Stimulated activated naive CD8-positive, alpha-beta T cell treated with anti-CD3 and anti-CD28 coated beads, Interleukin-15, Interleukin-2, amounts not matched to agents 100 ng/mL and 50 ng/mL, for 24 hours (primary cell): Measurements from ENCODE around the gene IL19.

Source experiments
- H3K27ac Mint-ChIP-seq: one replicate; pipeline ENCODE4 v1.8.0; 2021; ENCODE audit warnings: mild to moderate bottlenecking, mixed read lengths
- H3K27me3 Mint-ChIP-seq: one replicate; pipeline ENCODE4 v1.8.0; 2021; ENCODE audit warnings: mixed read lengths
- H3K36me3 Mint-ChIP-seq: one replicate; pipeline ENCODE4 v1.8.0; 2021; ENCODE audit warnings: low read depth, mixed read lengths
- H3K4me1 Mint-ChIP-seq: one replicate; pipeline ENCODE4 v1.8.0; 2021; ENCODE audit warnings: low read depth, mixed read lengths
- H3K4me3 Mint-ChIP-seq: one replicate; pipeline ENCODE4 v1.8.0; 2021; ENCODE audit warnings: mild to moderate bottlenecking, mixed read lengths
- H3K9me3 Mint-ChIP-seq: one replicate; pipeline ENCODE4 v1.8.0; 2021; ENCODE audit warnings: mixed read lengths

The IL19 gene

DNA sequence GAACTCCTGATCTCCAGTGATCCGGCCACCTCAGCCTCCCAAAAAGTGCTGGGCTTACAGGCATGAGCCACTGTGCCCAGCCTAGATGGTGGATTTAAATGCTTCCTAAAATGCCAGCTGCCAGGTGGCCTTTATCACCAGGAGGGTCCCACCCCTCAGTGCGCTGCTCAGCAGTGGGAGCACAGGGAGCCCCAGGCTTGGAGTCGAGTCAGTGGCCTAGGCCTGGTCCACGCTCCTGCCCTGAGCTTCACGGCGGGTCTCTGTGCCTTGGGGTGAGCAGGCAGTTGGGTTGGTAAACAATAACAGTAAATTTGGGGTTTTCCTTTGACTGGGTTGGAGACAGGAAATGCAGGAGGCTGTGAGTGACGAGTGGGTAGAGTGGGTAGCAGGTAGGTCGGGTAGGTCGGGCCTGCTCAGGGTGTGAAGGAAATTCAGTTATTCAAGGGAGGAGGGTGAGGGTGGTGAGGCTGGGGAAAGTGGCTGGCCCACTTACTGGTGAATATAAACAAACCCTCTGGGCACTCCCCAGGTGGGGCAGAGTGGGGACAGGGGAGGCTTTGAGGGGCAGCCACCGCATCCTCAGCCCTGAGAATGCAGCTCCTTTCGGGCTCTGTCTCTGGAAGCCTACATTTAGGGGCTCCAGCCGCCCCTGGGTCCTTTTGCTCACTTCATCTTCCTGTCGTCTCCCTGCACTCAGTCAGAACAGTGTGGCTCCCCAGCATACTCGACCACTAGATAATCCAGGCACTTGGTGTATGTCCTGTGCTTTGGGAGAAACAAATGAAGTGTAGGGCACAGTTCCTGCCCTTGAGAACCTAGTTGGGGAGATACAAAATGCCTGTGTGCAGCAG is 33.5 kb upstream of the IL19 start:
- H3K4me3 Mint-ChIP-seq = no peak overlapping the region
- H3K9me3 Mint-ChIP-seq = no peaks in the 10 kb centered on the region
- no peaks in the 10 kb centered on the region for H3K27me3 Mint-ChIP-seq
- H3K4me1 Mint-ChIP-seq = peaks cover 78% of the 10 kb centered on the region
- H3K27ac Mint-ChIP-seq = peak overlapping the region; percentile 94
- peaks cover 19% of the 10 kb centered on the region for H3K36me3 Mint-ChIP-seq

GRCh38 chr1:206737729-206738201 is 32.8 kb upstream of the IL19 start:
- peaks cover 14% of the 10 kb centered on the region for H3K36me3 Mint-ChIP-seq
- peak overlapping the region; percentile 94 for H3K27ac Mint-ChIP-seq
- peak overlapping the region; percentile 47 for H3K4me3 Mint-ChIP-seq
- H3K27me3 Mint-ChIP-seq = no peaks in the 10 kb centered on the region
- H3K4me1 Mint-ChIP-seq = peaks cover 84% of the 10 kb centered on the region
- no peaks in the 10 kb centered on the region for H3K9me3 Mint-ChIP-seq

DNA sequence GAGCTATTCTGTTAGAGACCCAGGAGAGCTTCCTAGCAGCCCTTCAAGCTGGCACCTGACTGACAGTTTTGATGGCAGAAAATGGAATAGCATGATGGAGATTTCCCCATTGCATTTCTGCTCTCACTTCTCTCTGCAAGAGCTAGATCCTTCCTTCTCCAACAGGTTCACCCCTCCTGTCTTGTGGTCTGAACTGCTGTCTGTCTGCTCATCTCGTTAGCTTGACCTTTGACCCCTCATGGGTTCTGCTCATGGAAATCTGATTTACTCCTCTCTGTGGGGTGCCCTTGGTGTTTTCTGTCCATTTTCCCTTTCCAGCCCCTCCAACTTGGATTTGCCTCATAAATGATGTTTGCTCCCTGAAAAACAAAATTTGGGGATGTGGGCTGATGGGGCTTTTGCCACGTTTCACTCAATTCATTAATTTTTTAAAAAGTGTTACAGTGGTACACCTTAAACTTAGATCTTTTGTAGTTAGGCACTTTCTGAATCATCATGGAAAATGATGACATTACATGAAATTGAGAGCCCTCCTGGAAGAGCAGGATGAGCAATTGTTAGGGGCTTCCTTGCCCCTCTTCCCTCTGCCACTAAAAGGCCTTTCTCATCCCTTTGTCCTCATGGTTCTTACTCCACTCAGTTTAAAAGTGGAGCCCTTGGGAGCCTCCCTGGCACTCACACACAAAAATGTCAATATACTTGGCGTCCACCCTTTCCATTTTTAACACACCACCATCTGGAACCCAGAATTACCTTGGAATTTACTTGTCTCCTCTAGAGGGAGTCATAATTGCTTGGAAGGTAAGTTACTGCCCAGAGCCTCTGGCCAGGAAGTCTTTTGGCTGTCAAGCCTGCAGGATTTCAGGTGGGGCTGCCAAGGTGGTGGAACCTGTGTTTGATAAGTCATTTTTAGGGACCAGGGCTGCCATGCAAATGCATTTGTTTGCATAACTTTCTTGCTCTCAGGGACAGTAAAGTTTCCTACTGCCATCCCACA is 31.9 kb upstream of the IL19 start:
- peaks cover 93% of the 10 kb centered on the region for H3K4me1 Mint-ChIP-seq
- H3K27me3 Mint-ChIP-seq = no peaks in the 10 kb centered on the region
- peak overlapping the region; percentile 66 for H3K4me3 Mint-ChIP-seq
- H3K36me3 Mint-ChIP-seq = peaks cover 10% of the 10 kb centered on the region
- peak overlapping the region; percentile 96 for H3K27ac Mint-ChIP-seq
- no peaks in the 10 kb centered on the region for H3K9me3 Mint-ChIP-seq

- Mint-ChIP-seq H3K4me1 (peaks cover 96% of the 10 kb centered on the region), H3K27ac (peak overlapping the region; percentile 96), H3K36me3 (peaks cover 6% of the 10 kb centered on the region), H3K27me3 (no peaks in the 10 kb centered on the region), H3K9me3 (no peaks in the 10 kb centered on the region), H3K4me3 (peak overlapping the region; percentile 66)
Observed at GRCh38 chr1:206739411-206740076, 31.0 kb upstream of the IL19 start.

- peaks cover 94% of the 10 kb centered on the region for H3K4me1 Mint-ChIP-seq
- no peak overlapping the region for H3K4me3 Mint-ChIP-seq
- H3K9me3 Mint-ChIP-seq = no peaks in the 10 kb centered on the region
- H3K27ac Mint-ChIP-seq = peak overlapping the region; percentile 31
- no peaks in the 10 kb centered on the region for H3K27me3 Mint-ChIP-seq
- H3K36me3 Mint-ChIP-seq = peaks cover 3% of the 10 kb centered on the region
Observed at GRCh38 chr1:206741142-206741701, 29.4 kb upstream of the IL19 start.

DNA sequence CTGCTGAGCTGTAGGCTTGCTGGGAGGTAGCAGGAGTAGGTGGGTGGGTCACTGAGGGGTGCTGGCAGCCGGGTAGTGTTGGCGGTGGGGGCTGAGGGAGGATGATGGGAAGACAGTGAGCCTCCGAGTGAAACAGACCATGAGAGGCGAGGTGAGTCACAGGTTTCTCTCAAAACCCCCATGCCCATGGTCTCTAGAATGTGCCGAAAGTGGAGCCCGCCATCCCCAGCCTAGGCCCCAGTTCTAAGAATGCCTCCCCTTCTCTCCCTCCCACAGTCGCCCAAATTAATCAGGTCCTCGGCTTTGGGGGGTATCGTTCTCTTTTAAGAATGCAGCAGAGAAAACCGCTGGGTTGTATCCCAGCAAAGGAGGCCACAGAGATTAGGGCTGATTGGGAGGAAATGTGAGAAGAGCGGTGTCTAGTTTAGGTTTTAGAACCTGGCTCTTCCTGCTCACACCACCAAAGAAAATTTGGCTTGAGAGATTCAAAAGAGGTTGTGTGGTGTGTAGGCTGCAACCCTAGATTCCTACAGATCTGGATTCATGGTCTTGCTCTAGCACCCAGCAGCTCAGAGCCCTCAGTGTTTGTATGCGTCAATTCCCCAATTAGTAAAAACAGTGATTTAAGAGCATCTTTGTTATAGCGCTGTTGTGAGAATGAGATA is 27.7 kb upstream of the IL19 start:
- Mint-ChIP-seq H3K4me1 (peaks cover 84% of the 10 kb centered on the region), H3K9me3 (no peaks in the 10 kb centered on the region), H3K36me3 (peaks cover under 1% of the 10 kb centered on the region), H3K27me3 (no peaks in the 10 kb centered on the region), H3K4me3 (peak overlapping the region; percentile 2), H3K27ac (peak overlapping the region; percentile 29)

GRCh38 chr1:206744683-206745082 is 25.9 kb upstream of the IL19 start:
- H3K4me1 Mint-ChIP-seq = peaks cover 76% of the 10 kb centered on the region
- no peaks in the 10 kb centered on the region for H3K27me3 Mint-ChIP-seq
- H3K27ac Mint-ChIP-seq = peak overlapping the region; percentile 75
- no peaks in the 10 kb centered on the region for H3K9me3 Mint-ChIP-seq
- H3K4me3 Mint-ChIP-seq = peak overlapping the region; percentile 27
- H3K36me3 Mint-ChIP-seq = no peaks in the 10 kb centered on the region

DNA sequence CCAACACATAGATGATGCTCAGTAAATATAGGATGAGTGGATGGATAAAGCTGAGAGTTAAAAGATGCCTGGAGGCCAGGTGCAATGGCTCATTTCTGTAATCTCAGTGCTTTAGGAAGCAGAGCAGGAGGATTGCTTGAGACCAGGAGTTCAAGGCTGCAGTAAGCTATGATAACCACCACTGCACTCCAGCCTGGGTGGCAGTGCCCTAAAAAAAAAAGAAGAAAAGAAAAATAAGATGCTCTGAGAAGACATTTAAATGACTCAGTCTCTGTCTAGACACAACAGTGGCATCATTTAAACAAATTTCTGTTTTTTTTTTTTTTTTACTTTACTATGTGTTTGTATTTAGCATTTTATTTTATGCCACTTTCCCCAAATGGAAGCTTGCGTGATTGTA is 25.3 kb upstream of the IL19 start:
- H3K9me3 Mint-ChIP-seq = no peaks in the 10 kb centered on the region
- H3K27ac Mint-ChIP-seq = no peak overlapping the region
- H3K36me3 Mint-ChIP-seq = no peaks in the 10 kb centered on the region
- H3K4me3 Mint-ChIP-seq = no peak overlapping the region
- H3K4me1 Mint-ChIP-seq = peaks cover 70% of the 10 kb centered on the region
- no peaks in the 10 kb centered on the region for H3K27me3 Mint-ChIP-seq

DNA sequence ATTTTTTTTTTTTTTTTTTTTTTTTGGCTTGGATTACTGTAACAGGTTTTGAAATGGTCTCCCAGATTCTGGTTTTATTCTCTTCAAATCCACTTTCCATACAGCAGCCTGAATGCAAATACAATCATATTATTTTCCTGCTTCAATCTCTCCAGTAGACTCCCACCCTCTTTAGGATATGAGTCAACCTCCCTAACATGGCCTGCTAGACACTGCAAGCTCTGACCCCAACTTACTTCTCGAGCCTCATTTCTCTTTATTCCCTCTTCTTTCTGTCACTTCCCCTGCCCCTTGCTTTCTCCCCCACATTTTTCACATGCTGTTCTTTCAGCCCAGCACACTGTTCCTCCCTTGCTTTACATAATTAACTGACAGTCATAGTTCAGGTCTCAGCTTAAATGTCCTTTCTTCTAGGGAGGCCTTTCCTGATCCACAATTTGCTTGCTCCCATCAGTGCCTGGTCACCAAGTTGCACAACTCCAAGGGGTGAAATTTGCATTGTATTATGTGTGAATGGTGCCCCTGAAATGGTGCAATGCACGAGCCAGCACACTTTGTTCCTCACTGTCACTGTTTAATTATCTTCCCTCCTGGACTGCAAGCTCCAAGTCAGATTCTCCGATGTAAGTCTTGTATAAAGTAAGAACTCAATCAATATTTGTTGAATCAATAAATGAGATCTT is 22.1 kb upstream of the IL19 start:
- H3K36me3 Mint-ChIP-seq = no peaks in the 10 kb centered on the region
- no peaks in the 10 kb centered on the region for H3K9me3 Mint-ChIP-seq
- no peak overlapping the region for H3K27ac Mint-ChIP-seq
- no peak overlapping the region for H3K4me3 Mint-ChIP-seq
- no peaks in the 10 kb centered on the region for H3K27me3 Mint-ChIP-seq
- H3K4me1 Mint-ChIP-seq = peaks cover 48% of the 10 kb centered on the region

DNA sequence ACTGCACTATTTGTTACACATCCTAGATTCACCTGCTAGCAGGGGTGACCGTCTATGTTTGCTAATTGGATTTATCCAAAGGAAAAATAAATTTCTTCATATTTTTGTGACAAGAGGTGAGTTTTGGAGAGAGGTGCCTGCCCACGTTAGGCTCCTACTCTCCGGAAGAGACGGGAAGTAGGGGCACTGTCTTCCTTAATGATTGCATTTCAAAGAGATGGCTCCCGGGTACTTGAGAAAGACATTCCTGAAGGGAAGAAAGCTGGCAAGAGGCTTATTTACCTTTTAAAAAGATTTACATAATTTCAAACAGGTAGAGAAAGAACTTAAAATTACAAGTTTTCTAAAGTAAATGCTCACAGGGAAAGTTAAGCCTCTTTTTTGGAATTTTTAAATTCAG is 18.7 kb upstream of the IL19 start:
- Mint-ChIP-seq H3K36me3 (no peaks in the 10 kb centered on the region), H3K4me1 (peaks cover 40% of the 10 kb centered on the region)

GRCh38 chr1:206752481-206752880 is 18.1 kb upstream of the IL19 start:
- no peaks in the 10 kb centered on the region for H3K9me3 Mint-ChIP-seq
- no peaks in the 10 kb centered on the region for H3K27me3 Mint-ChIP-seq
- H3K4me1 Mint-ChIP-seq = peaks cover 39% of the 10 kb centered on the region
- H3K27ac Mint-ChIP-seq = peak overlapping the region; percentile 39
- H3K4me3 Mint-ChIP-seq = no peak overlapping the region
- no peaks in the 10 kb centered on the region for H3K36me3 Mint-ChIP-seq

More for the DNA sequence above, 18.7 kb upstream of the IL19 start:
- Mint-ChIP-seq H3K27me3 (no peaks in the 10 kb centered on the region), H3K27ac (no peak overlapping the region), H3K4me3 (no peak overlapping the region), H3K9me3 (no peaks in the 10 kb centered on the region)

GRCh38 chr1:206753141-206753540 is 17.4 kb upstream of the IL19 start:
- Mint-ChIP-seq H3K9me3 (no peaks in the 10 kb centered on the region), H3K4me1 (peaks cover 36% of the 10 kb centered on the region), H3K36me3 (no peaks in the 10 kb centered on the region), H3K27ac (no peak overlapping the region), H3K4me3 (no peak overlapping the region), H3K27me3 (no peaks in the 10 kb centered on the region)

DNA sequence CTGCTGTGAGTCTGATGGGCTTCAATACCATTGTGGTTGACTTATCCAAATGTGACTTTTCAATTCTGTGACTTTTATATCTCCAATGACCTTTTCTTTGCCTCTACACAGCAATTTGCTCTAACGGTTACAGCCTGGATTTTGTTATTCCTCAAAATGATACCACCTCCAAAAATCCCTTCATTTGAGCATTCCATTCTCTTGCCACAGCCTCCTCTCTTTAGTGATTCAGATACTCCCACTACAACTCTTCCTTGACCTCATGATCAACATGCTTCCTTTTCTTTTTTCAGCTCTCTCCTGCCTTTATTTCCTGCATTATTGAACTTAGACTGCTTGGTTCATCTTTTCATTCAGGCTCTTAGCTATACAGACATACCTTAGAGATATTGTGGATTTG is 16.6 kb upstream of the IL19 start:
- Mint-ChIP-seq H3K36me3 (no peaks in the 10 kb centered on the region), H3K27ac (no peak overlapping the region), H3K9me3 (no peaks in the 10 kb centered on the region), H3K4me1 (peaks cover 28% of the 10 kb centered on the region), H3K27me3 (no peaks in the 10 kb centered on the region), H3K4me3 (no peak overlapping the region)
